Stimulated activated CD8-positive, alpha-beta memory T cell treated with anti-CD3 and anti-CD28 coated beads, Interleukin-12 subunit alpha, Interleukin-12 subunit beta, amount 100 ng/mL, for 24 hours (primary cell): Measurements from ENCODE around the gene SSBP2.
"Not testable (repeated sequence)": the region's sequence is repeated elsewhere in the genome, so short reads cannot be mapped to it uniquely, and the experiment has no call there.

Source experiments
- DNase-seq: peaks from one replicate; pipeline ENCODE4 v3.0.0-alpha.2; 2020; ENCODE audit errors: extremely low read depth

SSBP2 gene

GRCh38 chr5:81729276-81729675 lies 21.6 kb downstream of the SSBP2 start:
- DNase-seq, result no peak

GRCh38 chr5:81728301-81728700 lies 22.6 kb downstream of the SSBP2 start:
- no peak for DNase-seq

GRCh38 chr5:81726297-81726696 lies 24.6 kb downstream of the SSBP2 start:
- DNase-seq, result no peak

- DNase-seq, result no peak
Measured at GRCh38 chr5:81724571-81724970, 26.3 kb downstream of the SSBP2 start.

- DNase-seq, result no peak
Measured at GRCh38 chr5:81724108-81724507, 26.8 kb downstream of the SSBP2 start.

- no peak for DNase-seq
Measured at GRCh38 chr5:81721049-81721448, 29.8 kb downstream of the SSBP2 start.

- DNase-seq, result no peak
Measured at GRCh38 chr5:81719743-81720345, 31.1 kb downstream of the SSBP2 start.

- DNase-seq, result no peak
Measured at GRCh38 chr5:81718300-81718699, 32.6 kb downstream of the SSBP2 start.

GRCh38 chr5:81717860-81718259 lies 33.0 kb downstream of the SSBP2 start:
- DNase-seq, result no peak

- DNase-seq, result no peak
Measured at GRCh38 chr5:81717226-81717625, 33.7 kb downstream of the SSBP2 start.

- DNase-seq, result not testable (repeated sequence)
Measured at GRCh38 chr5:81714076-81714475, 36.8 kb downstream of the SSBP2 start.

- DNase-seq, result no peak
Measured at GRCh38 chr5:81708889-81709288, 42.0 kb downstream of the SSBP2 start.

GRCh38 chr5:81703840-81704239 lies 47.1 kb downstream of the SSBP2 start:
- DNase-seq, result no peak

GRCh38 chr5:81700166-81700565 lies 50.7 kb downstream of the SSBP2 start:
- no peak for DNase-seq

GRCh38 chr5:81698813-81699212 lies 52.1 kb downstream of the SSBP2 start:
- DNase-seq, result no peak

GRCh38 chr5:81696418-81697397 lies 54.2 kb downstream of the SSBP2 start:
- no peak for DNase-seq

- DNase-seq, result no peak
Measured at GRCh38 chr5:81694726-81695125, 56.2 kb downstream of the SSBP2 start.

GRCh38 chr5:81688215-81688614 lies 62.7 kb downstream of the SSBP2 start:
- DNase-seq, result no peak

GRCh38 chr5:81687292-81687691 lies 63.6 kb downstream of the SSBP2 start:
- no peak for DNase-seq

GRCh38 chr5:81685471-81685870 lies 65.4 kb downstream of the SSBP2 start:
- no peak for DNase-seq

GRCh38 chr5:81679885-81680284 lies 71.0 kb downstream of the SSBP2 start:
- no peak for DNase-seq

- DNase-seq, result no peak
Measured at GRCh38 chr5:81675420-81675819, 75.5 kb downstream of the SSBP2 start.

GRCh38 chr5:81665795-81666194 lies 85.1 kb downstream of the SSBP2 start:
- no peak for DNase-seq
